Kidney (tissue), 14 donors: Measurements from ENCODE around the gene ZNF546. TPM values are rescaled to one million over a fixed set of nuclear protein-coding genes. Genes with fewer than 3 reads are reported as not detected.
A peak's percentile ranks its signal among the peaks of the same experiment; 100 is the strongest.

Source experiments
- DNase-seq, 5 donors: peaks; one replicate each; pipeline ENCODE4 v3.0.0-alpha.2; 2013 to 2020
- FAIRE-seq: peaks from 2 replicates; lab custom pipeline; 2012; peaks lifted over from hg19 to GRCh38; lab: Jason Lieb, UNC
- H3K27ac ChIP-seq, 2 donors: one replicate each; pipeline ENCODE4 v1.7.0; 2013; ENCODE audit warnings: low read depth in 2 of 2, low read length in 2 of 2, inconsistent platforms in 1 of 2
- H3K27me3 ChIP-seq: one replicate; pipeline ENCODE4 v1.7.1; 2013; ENCODE audit warnings: low read length, inconsistent platforms; ENCODE audit not compliant: control insufficient read depth, insufficient read depth
- H3K36me3 ChIP-seq, 3 donors: one replicate each; pipeline versions ENCODE4 v1.7.0 to v1.7.1; 2013; ENCODE audit warnings: low read length in 3 of 3, control low read depth in 1 of 3, inconsistent platforms in 1 of 3; ENCODE audit not compliant: insufficient read depth in 3 of 3, control insufficient read depth in 2 of 3
- H3K4me1 ChIP-seq, 3 donors: one replicate each; pipeline versions ENCODE4 v1.7.0 to v1.7.1; 2013; ENCODE audit warnings: low read length in 3 of 3, inconsistent platforms in 1 of 3, low read depth in 1 of 3; ENCODE audit not compliant: control insufficient read depth in 2 of 3, insufficient read depth in 2 of 3
- H3K4me3 ChIP-seq, 3 donors: one replicate each; pipeline versions ENCODE4 v1.7.0 to v1.8.1; 2013; ENCODE audit warnings: low read length in 3 of 3, control low read depth in 1 of 3, inconsistent platforms in 1 of 3
- H3K9ac ChIP-seq, 3 donors: one replicate each; pipeline versions ENCODE4 v1.7.0 to v1.7.1; 2013; ENCODE audit warnings: low read length in 3 of 3, control low read depth in 1 of 3, inconsistent platforms in 1 of 3
- H3K9me3 ChIP-seq, 3 donors: one replicate each; pipeline versions ENCODE4 v1.7.0 to v1.7.1; 2013; ENCODE audit warnings: low read length in 3 of 3, control low read depth in 1 of 3, inconsistent platforms in 1 of 3; ENCODE audit not compliant: control insufficient read depth in 2 of 3, insufficient read depth in 1 of 3
- CTCF ChIP-seq: IDR thresholded peaks from 3 replicates; pipeline ENCODE4 v1.5.1; 2012; ENCODE audit warnings: mild to moderate bottlenecking, moderate library complexity, borderline replicate concordance; ENCODE audit not compliant: insufficient read depth; ENCODE audit errors: extremely low read depth
- intact Hi-C: fragments of 100-400 bp; cut with DNase I; formaldehyde crosslinking; loops from one replicate; pipeline ENCODE4 v1.11.1; 2022
- polyA plus RNA-seq: library from polyadenylated mRNA; stranded (reverse); fragments of 350-450 nt; fragmentation: Illumina TruSeq; extraction: RNeasy Lipid Tissue Mini Kit (QIAGEN cat#74804); gene quantifications from one replicate; pipeline ENCODE4 v1.2.3, GENCODE V29; 2014; ENCODE audit warnings: low read depth, low replicate concordance; ENCODE audit not compliant: insufficient read depth
- total RNA-seq: library from RNA; stranded (reverse); fragmentation: NEBNext Ultra II Directional; extraction: Animal tissue kit (Norgen Biotek cat#: 25700); gene quantifications from one replicate; pipeline ENCODE4 v1.2.1, GENCODE V29; 2021
- donor health status: control.
- donor health status: control.
- donor health status: control.
- donor health status: control.
- donor health status: control.
- donor health status: DM: yes; HTN: yes; CAD: no.
- donor health status: Normal renal cell carcinoma (clear cell type).

Gene ZNF546
- total and polyA plus RNA-seq, 2 donors from 2014 or later: 3.4 to 7.3 TPM

- Histone ChIP-seq H3K9ac (no peak overlapping the region), H3K27ac (no peak overlapping the region), H3K27me3 (no peaks in the 10 kb centered on the region), H3K4me3 (peak overlapping the region in 1 of 3 donors; percentile 11), H3K36me3 (peaks cover 11 to 25% (median 19%) of the 10 kb centered on the region in 3 donors), H3K4me1 (no peaks in the 10 kb centered on the region), H3K9me3 (peaks cover 7 to 56% (median 26%) of the 10 kb centered on the region in 3 donors)
- intact Hi-C loops: no loop called here
- FAIRE-seq (no peak), DNase-seq (no peak)
- no peak for TF ChIP-seq CTCF
Observed at GRCh38 chr19:40013991-40014390, 17.1 kb downstream of the ZNF546 start.

- H3K27ac ChIP-seq: no peak overlapping the region
- no peak for DNase-seq
- peaks cover 0 to 67% (median 43%) of the 10 kb centered on the region in 3 donors for H3K9me3 ChIP-seq
- no peaks in the 10 kb centered on the region for H3K4me1 ChIP-seq
- intact Hi-C loops: no loop called here
- H3K9ac ChIP-seq: no peak overlapping the region
- TF ChIP-seq CTCF: no peak
- no peak overlapping the region for H3K4me3 ChIP-seq
- H3K27me3 ChIP-seq: no peaks in the 10 kb centered on the region
- no peaks in the 10 kb centered on the region for H3K36me3 ChIP-seq
- FAIRE-seq: no peak
Observed at GRCh38 chr19:40023969-40024368, 27.1 kb downstream of the ZNF546 start.

- Histone ChIP-seq H3K9ac (no peak overlapping the region), H3K27ac (no peak overlapping the region), H3K4me3 (peak overlapping the region in 1 of 3 donors; percentile 21), H3K27me3 (no peaks in the 10 kb centered on the region), H3K4me1 (no peaks in the 10 kb centered on the region), H3K9me3 (peaks cover 0 to 81% (median 49%) of the 10 kb centered on the region in 3 donors), H3K36me3 (no peaks in the 10 kb centered on the region)
- intact Hi-C loops: no loop called here
- DNase-seq (no peak), FAIRE-seq (no peak)
- TF ChIP-seq CTCF: no peak
Observed at GRCh38 chr19:40025938-40026596, 29.2 kb downstream of the ZNF546 start.
